Activated CD8-positive, alpha-beta memory T cell treated with anti-CD3 and anti-CD28 coated beads, Interleukin-2, amount 10 ng/mL, durations not matched to agents 7 days and 5 days (primary cell): ENCODE measurements around the gene WDFY4. TPM values are rescaled to one million over a fixed set of nuclear protein-coding genes. Genes with fewer than 3 reads are reported as not detected.

Source experiments
- ATAC-seq: fragments of 150-1000 bp; cut with Tn5 transposase; one replicate; pipeline ENCODE4 v1.10.0; 2021; ENCODE audit warnings: moderate library complexity
- CTCF ChIA-PET: fragments of 350-600 bp; sonication (Branson Sonifier 250); formaldehyde crosslinking; loops from one replicate; lab custom pipeline; 2021; ENCODE audit warnings: antibody characterized with exemption; lab: Charles Lee
- DNase-seq: peaks from one replicate; pipeline ENCODE4 v3.0.0-alpha.2; 2020
- H3K27ac Mint-ChIP-seq: one replicate; pipeline ENCODE4 v1.8.0; 2021; ENCODE audit warnings: mild to moderate bottlenecking, mixed read lengths
- H3K27me3 Mint-ChIP-seq: one replicate; pipeline ENCODE4 v1.8.0; 2021; ENCODE audit warnings: mixed read lengths
- H3K36me3 Mint-ChIP-seq: one replicate; pipeline ENCODE4 v1.8.0; 2021; ENCODE audit warnings: mild to moderate bottlenecking, mixed read lengths
- H3K4me1 Mint-ChIP-seq: one replicate; pipeline ENCODE4 v1.8.0; 2021; ENCODE audit warnings: mixed read lengths
- H3K4me3 Mint-ChIP-seq: one replicate; pipeline ENCODE4 v1.8.0; 2021; ENCODE audit warnings: mild to moderate bottlenecking, moderate library complexity, mixed read lengths
- H3K9me3 Mint-ChIP-seq: one replicate; pipeline ENCODE4 v1.8.0; 2022; ENCODE audit warnings: low read depth, mixed read lengths
- microRNA-seq: library from miRNA; unstranded; fragments of <30 nt; microRNA quantifications from one replicate; pipeline ENCODE4 v1.2.0, GENCODE V29; 2022
- total RNA-seq, 2 experiments: library from RNA; stranded (reverse); gene quantifications; one replicate each; pipeline ENCODE4 v1.2.3, GENCODE V29; 2021

The WDFY4 gene
- total RNA-seq, 2 experiments from 2014 or later = 0.06 TPM; not detected in 1

DNA sequence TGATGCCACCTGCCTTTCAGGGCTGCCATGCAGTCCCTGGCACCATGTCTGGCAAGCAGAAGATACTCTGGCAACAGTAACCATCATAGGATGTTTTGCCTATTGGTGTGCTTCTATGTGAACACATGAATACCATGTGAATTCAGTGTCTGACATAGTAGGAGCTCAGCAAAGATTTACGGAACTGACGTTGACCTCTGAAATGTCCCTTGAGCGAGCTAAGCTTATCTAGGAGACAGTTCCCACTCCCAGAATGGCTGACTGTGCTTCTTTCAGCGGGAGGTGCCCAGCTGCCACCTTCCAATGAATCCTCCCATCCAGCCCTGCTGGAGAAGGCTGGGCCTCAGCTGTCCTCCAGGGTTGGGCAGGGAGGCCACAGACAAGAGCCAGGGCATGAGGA lies 326.2 kb downstream of the WDFY4 start:
- CTCF ChIA-PET = no interaction called here

GRCh38 chr10:49011756-49012155 lies 327.1 kb downstream of the WDFY4 start:
- CTCF ChIA-PET = no interaction called here
- ATAC-seq (no peak), DNase-seq (no peak)
- H3K4me1 Mint-ChIP-seq = no peaks in the 10 kb centered on the region
- H3K9me3 Mint-ChIP-seq = no peaks in the 10 kb centered on the region
- no peaks in the 10 kb centered on the region for H3K27me3 Mint-ChIP-seq
- no peak overlapping the region for H3K4me3 Mint-ChIP-seq
- H3K27ac Mint-ChIP-seq = no peak overlapping the region
- no peaks in the 10 kb centered on the region for H3K36me3 Mint-ChIP-seq

More for the DNA sequence above, 326.2 kb downstream of the WDFY4 start:
- no peaks in the 10 kb centered on the region for H3K27me3 Mint-ChIP-seq
- H3K4me1 Mint-ChIP-seq = no peaks in the 10 kb centered on the region
- DNase-seq (no peak), ATAC-seq (no peak)
- no peaks in the 10 kb centered on the region for H3K36me3 Mint-ChIP-seq
- H3K4me3 Mint-ChIP-seq = no peak overlapping the region
- H3K27ac Mint-ChIP-seq = no peak overlapping the region
- H3K9me3 Mint-ChIP-seq = no peaks in the 10 kb centered on the region

- DNase-seq (no peak), ATAC-seq (no peak)
- Mint-ChIP-seq H3K27ac (no peak overlapping the region), H3K27me3 (peaks cover 4% of the 10 kb centered on the region), H3K4me1 (no peaks in the 10 kb centered on the region), H3K9me3 (no peaks in the 10 kb centered on the region), H3K36me3 (no peaks in the 10 kb centered on the region), H3K4me3 (no peak overlapping the region)
- CTCF ChIA-PET = interaction anchor here (0.7 kb wide), 1 partner anchor 1209 kb away, joined by 3 read pairs; no protein-coding TSS in a partner anchor
Observed at GRCh38 chr10:49012603-49013002, 327.9 kb downstream of the WDFY4 start.

GRCh38 chr10:49015700-49016099 lies 331.0 kb downstream of the WDFY4 start:
- ATAC-seq (no peak), DNase-seq (no peak)
- peaks cover 18% of the 10 kb centered on the region for H3K27me3 Mint-ChIP-seq
- no peaks in the 10 kb centered on the region for H3K9me3 Mint-ChIP-seq
- H3K4me3 Mint-ChIP-seq = no peak overlapping the region
- H3K4me1 Mint-ChIP-seq = no peaks in the 10 kb centered on the region
- no peaks in the 10 kb centered on the region for H3K36me3 Mint-ChIP-seq
- CTCF ChIA-PET = no interaction called here
- no peak overlapping the region for H3K27ac Mint-ChIP-seq

- Mint-ChIP-seq H3K4me3 (no peak overlapping the region), H3K27me3 (peaks cover 22% of the 10 kb centered on the region), H3K4me1 (no peaks in the 10 kb centered on the region), H3K36me3 (no peaks in the 10 kb centered on the region), H3K9me3 (no peaks in the 10 kb centered on the region), H3K27ac (no peak overlapping the region)
- no peak for ATAC-seq
- CTCF ChIA-PET = no interaction called here
- DNase-seq = no peak
Observed at GRCh38 chr10:49021685-49022084, 337.0 kb downstream of the WDFY4 start.

- H3K27me3 Mint-ChIP-seq = peaks cover 18% of the 10 kb centered on the region
- CTCF ChIA-PET = no interaction called here
- no peaks in the 10 kb centered on the region for H3K4me1 Mint-ChIP-seq
- H3K27ac Mint-ChIP-seq = no peak overlapping the region
- no peaks in the 10 kb centered on the region for H3K36me3 Mint-ChIP-seq
- no peak overlapping the region for H3K4me3 Mint-ChIP-seq
- no peak for ATAC-seq
- no peak for DNase-seq
- no peaks in the 10 kb centered on the region for H3K9me3 Mint-ChIP-seq
Observed at GRCh38 chr10:49023071-49023470, 338.4 kb downstream of the WDFY4 start.

GRCh38 chr10:49023752-49024151 lies 339.1 kb downstream of the WDFY4 start:
- Mint-ChIP-seq H3K27ac (no peak overlapping the region), H3K27me3 (peaks cover 19% of the 10 kb centered on the region), H3K9me3 (no peaks in the 10 kb centered on the region), H3K36me3 (no peaks in the 10 kb centered on the region), H3K4me3 (no peak overlapping the region), H3K4me1 (no peaks in the 10 kb centered on the region)
- ATAC-seq (no peak), DNase-seq (no peak)
- CTCF ChIA-PET = no interaction called here

DNA sequence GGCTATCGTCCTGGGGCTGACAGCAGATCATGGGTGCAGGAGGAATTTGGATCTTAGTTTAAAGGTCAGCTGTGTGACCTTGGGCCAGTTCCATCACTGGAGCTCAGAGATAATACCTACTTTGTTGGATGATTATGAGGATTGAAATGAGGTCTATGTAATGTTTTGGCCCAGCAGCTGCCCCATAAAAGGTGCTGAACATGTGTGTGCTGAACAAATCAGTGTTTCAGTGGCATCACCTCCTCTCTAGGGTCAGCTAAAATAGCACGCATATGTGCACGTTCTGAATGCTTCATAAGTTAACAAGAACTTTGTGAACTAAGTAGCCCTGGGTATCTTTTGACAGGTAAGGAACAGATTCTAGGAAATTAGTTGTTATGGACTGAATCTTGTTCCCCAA lies 339.8 kb downstream of the WDFY4 start:
- no peak for ATAC-seq

GRCh38 chr10:49025347-49025983 lies 340.8 kb downstream of the WDFY4 start:
- Mint-ChIP-seq H3K36me3 (no peaks in the 10 kb centered on the region), H3K4me3 (no peak overlapping the region), H3K9me3 (no peaks in the 10 kb centered on the region), H3K4me1 (no peaks in the 10 kb centered on the region), H3K27me3 (peaks cover 15% of the 10 kb centered on the region), H3K27ac (no peak overlapping the region)
- ATAC-seq = no peak
- DNase-seq = no peak
- CTCF ChIA-PET = no interaction called here

More for the DNA sequence above, 339.8 kb downstream of the WDFY4 start:
- Mint-ChIP-seq H3K27me3 (peaks cover 21% of the 10 kb centered on the region), H3K4me3 (no peak overlapping the region), H3K9me3 (no peaks in the 10 kb centered on the region), H3K36me3 (no peaks in the 10 kb centered on the region), H3K27ac (no peak overlapping the region), H3K4me1 (no peaks in the 10 kb centered on the region)
- no peak for DNase-seq
- CTCF ChIA-PET = interaction anchor here (1.0 kb wide), 1 partner anchor 368 kb away, joined by 3 read pairs; no protein-coding TSS in a partner anchor

- CTCF ChIA-PET = no interaction called here
- Mint-ChIP-seq H3K4me3 (no peak overlapping the region), H3K27ac (no peak overlapping the region), H3K36me3 (no peaks in the 10 kb centered on the region), H3K4me1 (no peaks in the 10 kb centered on the region), H3K27me3 (peaks cover 10% of the 10 kb centered on the region), H3K9me3 (no peaks in the 10 kb centered on the region)
- ATAC-seq = no peak
- DNase-seq = no peak
Observed at GRCh38 chr10:49028639-49029038, 344.0 kb downstream of the WDFY4 start.

DNA sequence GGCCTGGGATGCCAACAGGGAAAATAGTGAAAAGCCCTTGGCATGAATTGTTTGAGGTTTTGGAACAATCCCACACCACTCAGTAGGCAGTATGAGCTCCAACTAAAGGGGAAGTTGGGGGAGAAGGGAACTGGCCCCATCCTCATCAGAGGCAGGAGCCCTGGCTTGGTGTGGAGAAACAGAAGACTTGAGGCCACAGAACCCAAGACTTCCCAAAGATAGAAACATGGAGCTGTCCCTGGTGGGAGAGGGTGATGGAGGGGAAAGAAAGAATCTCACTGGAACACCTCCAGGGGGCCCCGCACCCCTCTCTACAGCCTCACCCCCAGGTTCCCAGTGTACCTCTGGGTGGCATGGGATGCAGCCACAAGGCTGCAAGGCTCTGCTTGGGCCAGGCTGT lies 345.0 kb downstream of the WDFY4 start:
- DNase-seq = no peak
- peaks cover 10% of the 10 kb centered on the region for H3K27me3 Mint-ChIP-seq
- no peaks in the 10 kb centered on the region for H3K4me1 Mint-ChIP-seq
- ATAC-seq = no peak
- CTCF ChIA-PET = no interaction called here
- H3K4me3 Mint-ChIP-seq = no peak overlapping the region
- H3K36me3 Mint-ChIP-seq = no peaks in the 10 kb centered on the region
- no peak overlapping the region for H3K27ac Mint-ChIP-seq
- no peaks in the 10 kb centered on the region for H3K9me3 Mint-ChIP-seq

Small RNA genes within 50 kb of the gene (microRNA-seq; reads per million reads assigned to microRNA genes)
- gene MIR4294 = not detected

Other genes starting within 250 kb of the WDFY4 start
- not detected for gene ARHGAP22, start 79.8 kb upstream of the WDFY4 start, total RNA-seq